Nephron (organoid): ENCODE data around the gene KLHL26.

Experiments
- H3K27ac Mint-ChIP-seq, 3 experiments: 2 replicates each; pipeline ENCODE4 v1.8.0; 2020; ENCODE audit warnings: mixed read lengths in 3 of 3, mild to moderate bottlenecking in 2 of 3, moderate library complexity in 1 of 3
- H3K27me3 Mint-ChIP-seq: 2 replicates; pipeline ENCODE4 v1.8.0; 2021; ENCODE audit warnings: low read depth, mild to moderate bottlenecking, moderate library complexity, mixed read lengths
- H3K36me3 Mint-ChIP-seq: 2 replicates; pipeline ENCODE4 v1.8.0; 2020; ENCODE audit warnings: low read depth, mixed read lengths
- H3K4me1 Mint-ChIP-seq: 2 replicates; pipeline ENCODE4 v1.8.0; 2020; ENCODE audit warnings: mixed read lengths
- H3K4me3 Mint-ChIP-seq, 3 experiments: 2 replicates each; pipeline ENCODE4 v1.8.0; 2020; ENCODE audit warnings: mild to moderate bottlenecking in 3 of 3, mixed read lengths in 3 of 3, moderate library complexity in 2 of 3
- H3K9me3 Mint-ChIP-seq: 2 replicates; pipeline ENCODE4 v1.8.0; 2020; ENCODE audit warnings: mixed read lengths
- CTCF ChIP-seq, 3 experiments: fragments of 200-600 bp; sonication (generic); IDR thresholded peaks; one replicate each; pipeline ENCODE4 v1.5.0; 2021; ENCODE audit warnings: antibody characterized with exemption in 3 of 3; ENCODE audit not compliant: unreplicated experiment in 3 of 3

Gene KLHL26

GRCh38 chr19:18667531-18668251, 30.9 kb downstream of the KLHL26 start:
- no peak for TF ChIP-seq CTCF (IDR thresholded peaks at IDR 0.05; ENCODE audit: unreplicated experiment in 3 of 3)
- no peak overlapping the region for H3K4me3 Mint-ChIP-seq
- H3K36me3 Mint-ChIP-seq: peaks cover 14% of the 10 kb centered on the region
- H3K27ac Mint-ChIP-seq: no peak overlapping the region
- no peaks in the 10 kb centered on the region for H3K27me3 Mint-ChIP-seq
- peaks cover 25% of the 10 kb centered on the region for H3K4me1 Mint-ChIP-seq
- no peaks in the 10 kb centered on the region for H3K9me3 Mint-ChIP-seq

DNA sequence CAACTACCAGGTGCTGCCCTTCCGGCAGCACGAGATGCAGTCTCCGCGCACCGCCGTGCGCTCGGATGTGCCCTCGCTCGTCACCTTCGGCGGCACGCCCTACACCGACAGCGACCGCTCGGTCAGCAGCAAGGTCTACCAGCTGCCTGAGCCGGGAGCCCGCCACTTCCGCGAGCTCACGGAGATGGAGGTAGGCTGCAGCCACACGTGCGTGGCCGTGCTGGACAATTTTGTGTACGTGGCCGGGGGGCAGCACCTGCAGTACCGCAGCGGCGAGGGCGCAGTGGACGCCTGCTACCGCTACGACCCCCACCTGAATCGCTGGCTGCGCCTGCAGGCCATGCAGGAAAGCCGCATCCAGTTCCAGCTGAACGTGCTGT, 31.4 kb downstream of the KLHL26 start:
- TF ChIP-seq CTCF (IDR thresholded peaks at IDR 0.05; ENCODE audit: unreplicated experiment in 3 of 3): no peak
- Mint-ChIP-seq H3K4me1 (peaks cover 26% of the 10 kb centered on the region), H3K4me3 (no peak overlapping the region), H3K27me3 (no peaks in the 10 kb centered on the region), H3K27ac (no peak overlapping the region), H3K36me3 (peaks cover 14% of the 10 kb centered on the region), H3K9me3 (no peaks in the 10 kb centered on the region)

- no peak overlapping the region for H3K4me3 Mint-ChIP-seq
- no peaks in the 10 kb centered on the region for H3K9me3 Mint-ChIP-seq
- H3K36me3 Mint-ChIP-seq: peaks cover 14% of the 10 kb centered on the region
- no peaks in the 10 kb centered on the region for H3K27me3 Mint-ChIP-seq
- H3K27ac Mint-ChIP-seq: no peak overlapping the region
- peaks cover 26% of the 10 kb centered on the region for H3K4me1 Mint-ChIP-seq
- no peak for TF ChIP-seq CTCF (IDR thresholded peaks at IDR 0.05; ENCODE audit: unreplicated experiment in 3 of 3)
These were observed 32.1 kb downstream of the KLHL26 start for GRCh38 chr19:18668744-18669523.

GRCh38 chr19:18669524-18669817, 32.6 kb downstream of the KLHL26 start:
- peaks cover 14% of the 10 kb centered on the region for H3K36me3 Mint-ChIP-seq
- H3K4me1 Mint-ChIP-seq: peaks cover 26% of the 10 kb centered on the region
- no peak for TF ChIP-seq CTCF (IDR thresholded peaks at IDR 0.05; ENCODE audit: unreplicated experiment in 3 of 3)
- no peak overlapping the region for H3K4me3 Mint-ChIP-seq
- H3K27ac Mint-ChIP-seq: peak overlapping the region in 1 of 3 experiments; percentile 45
- no peaks in the 10 kb centered on the region for H3K9me3 Mint-ChIP-seq
- no peaks in the 10 kb centered on the region for H3K27me3 Mint-ChIP-seq

DNA sequence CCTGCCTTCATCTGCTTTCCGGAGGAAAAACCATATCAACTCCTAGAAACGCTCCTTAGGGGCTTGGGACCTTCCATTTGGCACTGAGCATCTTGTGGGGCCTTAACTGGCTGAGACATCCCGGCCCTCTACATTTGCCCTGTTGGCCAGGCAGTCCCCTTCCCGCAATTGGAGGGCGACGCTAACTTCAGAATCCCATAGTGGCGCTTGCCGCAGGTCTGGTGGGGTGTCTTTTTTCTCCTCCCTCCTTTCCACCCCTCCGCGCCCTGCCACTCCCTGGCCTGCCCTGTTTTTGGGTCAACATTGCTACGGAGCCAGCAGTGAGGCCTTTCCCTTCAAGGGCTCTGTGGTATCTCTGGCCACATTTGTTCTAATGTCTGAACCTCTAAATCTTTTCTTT, 33.1 kb downstream of the KLHL26 start:
- H3K27ac Mint-ChIP-seq: peak overlapping the region; percentile 45 to 65 (median 57)
- H3K36me3 Mint-ChIP-seq: peaks cover 14% of the 10 kb centered on the region
- no peak for TF ChIP-seq CTCF (IDR thresholded peaks at IDR 0.05; ENCODE audit: unreplicated experiment in 3 of 3)
- no peaks in the 10 kb centered on the region for H3K27me3 Mint-ChIP-seq
- no peak overlapping the region for H3K4me3 Mint-ChIP-seq
- peaks cover 26% of the 10 kb centered on the region for H3K4me1 Mint-ChIP-seq
- H3K9me3 Mint-ChIP-seq: no peaks in the 10 kb centered on the region
